HepG2 (cell line): ENCODE measurements around the gene STUM. TPM values are rescaled to one million over a fixed set of nuclear protein-coding genes. Genes with fewer than 3 reads are reported as not detected.

Source experiments
- ATAC-seq: fragments of 200-7000 bp; cut with Tn5 transposase; 3 replicates; pipeline ENCODE4 v1.9.1; 2020; ENCODE audit warnings: mild to moderate bottlenecking, moderate library complexity
- BruUV-seq: library from RNA; stranded (reverse); fragments of 400-500 nt; replicated peaks from 2 replicates; lab custom pipeline; 2021; lab: Mats Ljungman, UMichigan
- CTCF ChIA-PET: fragments of 300-600 bp; formaldehyde crosslinking; extraction: SDS; loops from one replicate; lab custom pipeline; 2021; ENCODE audit warnings: low total read pairs, inconsistent platforms, low intra/inter-chr PET ratio; lab: Yijun Ruan, JAX
- POLR2A ChIA-PET: fragments of 350-600 bp; sonication (Branson Sonifier 250); formaldehyde crosslinking; loops from one replicate; lab custom pipeline; 2020; ENCODE audit warnings: antibody characterized with exemption, inconsistent platforms; lab: Yijun Ruan, JAX
- DNase-seq: peaks from one replicate; pipeline ENCODE4 v3.0.0-alpha.2; 2015; ENCODE audit warnings: low spot score
- FAIRE-seq: peaks from 3 replicates; lab custom pipeline; 2011; peaks lifted over from hg19 to GRCh38; lab: Jason Lieb, UNC
- H2AFZ ChIP-seq: one replicate; pipeline ENCODE4 v1.6.1; 2011; ENCODE audit warnings: low read length, inconsistent platforms
- H3K27ac ChIP-seq: fragments of 300-600 bp; 3 replicates; pipeline ENCODE4 v1.8.0; 2011; ENCODE audit warnings: mixed run types, mild to moderate bottlenecking, mixed read lengths, low read length, inconsistent platforms; ENCODE audit not compliant: insufficient read depth; ENCODE audit errors: extremely low read length
- H3K27me3 ChIP-seq, 2 experiments: fragments of 200-600 bp in 1 of 2; 2 replicates in 1 of 2; 3 replicates in 1 of 2; pipeline versions ENCODE4 v1.6.0 to v1.8.0; 2011; ENCODE audit warnings: low read length in 2 of 2, mild to moderate bottlenecking in 2 of 2, moderate library complexity in 2 of 2, inconsistent platforms in 1 of 2; ENCODE audit not compliant: insufficient read depth in 2 of 2, control insufficient read depth in 1 of 2
- H3K36me3 ChIP-seq, 2 experiments: fragments of 200-600 bp in 1 of 2; replicated peaks in 1 of 2; 2 replicates in 1 of 2; 3 replicates in 1 of 2; pipeline versions ENCODE4 v1.5.1 to v1.8.0; 2011; ENCODE audit warnings: low read length in 2 of 2, inconsistent platforms in 1 of 2; ENCODE audit not compliant: insufficient read depth in 2 of 2, control insufficient read depth in 1 of 2
- H3K4me1 ChIP-seq: 2 replicates; pipeline ENCODE4 v1.5.1; 2012; ENCODE audit warnings: low read length, inconsistent platforms; ENCODE audit not compliant: insufficient read depth
- H3K4me2 ChIP-seq: 2 replicates; pipeline ENCODE4 v1.6.0; 2011; ENCODE audit warnings: low read depth, low read length, inconsistent platforms
- H3K4me3 ChIP-seq, 3 experiments: fragments of 200-600 bp in 1 of 3; sonication (generic), shearing (Covaris generic) in 1 of 3; replicated peaks in 1 of 3; 2 replicates each; pipeline ENCODE4 v1.5.1; 2011 to 2016; ENCODE audit warnings: low read length in 3 of 3, inconsistent platforms in 2 of 3, low read depth in 2 of 3, mild to moderate bottlenecking in 2 of 3, control low read depth in 1 of 3, mixed read lengths in 1 of 3; ENCODE audit not compliant: insufficient read depth in 1 of 3
- H3K79me2 ChIP-seq: one replicate; pipeline ENCODE4 v1.6.1; 2011; ENCODE audit warnings: low read length, inconsistent platforms; ENCODE audit not compliant: insufficient read depth
- H3K9ac ChIP-seq: 2 replicates; pipeline ENCODE4 v1.6.0; 2011; ENCODE audit warnings: mild to moderate bottlenecking, low read depth, low read length, inconsistent platforms; ENCODE audit not compliant: insufficient read depth
- H3K9me3 ChIP-seq: 2 replicates; pipeline ENCODE4 v1.5.1; 2012; ENCODE audit warnings: mild to moderate bottlenecking, low read length
- H4K20me1 ChIP-seq: 2 replicates; pipeline ENCODE4 v1.6.0; 2011; ENCODE audit warnings: inconsistent platforms, mild to moderate bottlenecking, low read length, moderate library complexity; ENCODE audit not compliant: insufficient read depth
- MEIS1 ChIP-seq: sonication (generic); formaldehyde crosslinking; IDR thresholded peaks from 2 replicates; pipeline ENCODE4 v1.9.0; 2021; ENCODE audit warnings: mild to moderate bottlenecking, missing genetic modification reagents, moderate library complexity, borderline replicate concordance
- MLLT10 ChIP-seq: sonication (generic); formaldehyde crosslinking; IDR thresholded peaks from 2 replicates; pipeline ENCODE4 v1.4.0; 2020; ENCODE audit warnings: missing genetic modification reagents
- POLR2AphosphoS2 ChIP-seq: IDR thresholded peaks from 2 replicates; pipeline ENCODE4 v1.6.1; 2011; ENCODE audit warnings: low read depth, low read length, improper control_type of control experiment
- SMAD9 ChIP-seq: sonication (generic); formaldehyde crosslinking; IDR thresholded peaks from 2 replicates; pipeline ENCODE4 v1.5.1; 2020; ENCODE audit warnings: mild to moderate bottlenecking, missing genetic modification reagents
- ZNF251 ChIP-seq: sonication (generic); formaldehyde crosslinking; IDR thresholded peaks from 2 replicates; pipeline ENCODE4 v1.9.0; 2021; ENCODE audit warnings: mild to moderate bottlenecking, missing genetic modification reagents
- ZNF343 ChIP-seq: sonication (generic); formaldehyde crosslinking; IDR thresholded peaks from 2 replicates; pipeline ENCODE4 v1.4.0; 2020; ENCODE audit warnings: mild to moderate bottlenecking, missing genetic modification reagents
- WGBS: methylation state at CpG from one replicate; pipeline ENCODE4 v1.1.6; 2017; ENCODE audit warnings: low lambda C conversion rate; 5-methylcytosine and 5-hydroxymethylcytosine counted together
- in situ Hi-C: cut with HindIII; loops from 2 replicates; pipeline ENCODE4 v1.10.0; 2017; ENCODE audit warnings: low pct_unique_long_range_greater_than_20kb; ENCODE audit not compliant: extremely low pct_ligation_motif_present
- intact Hi-C: fragments of 100-400 bp; cut with micrococcal nuclease; formaldehyde crosslinking; loops from one replicate; pipeline ENCODE4 v1.10.0; 2022; ENCODE audit not compliant: unreplicated experiment
- polyA plus RNA-seq, 8 experiments: library from polyadenylated mRNA; depleted of rRNA in 3 of 8; stranded (reverse) in 7 of 8; unstranded in 1 of 8; fragments of >200 nt; fragmentation: Illumina TruSeq in 4 of 8; extraction: Trizol in 4 of 8; gene quantifications; 2 replicates each; pipeline versions ENCODE4 v1.2.1 to v1.2.3, GENCODE V29; 2011 to 2016; ENCODE audit warnings: low read depth in 4 of 8, missing spikeins in 1 of 8, mixed read lengths in 1 of 8; ENCODE audit not compliant: insufficient read depth in 1 of 8
- total RNA-seq, 5 experiments: library from RNA; depleted of rRNA; stranded (reverse); fragments of >200 nt; fragmentation: Illumina TruSeq; extraction: Trizol; gene quantifications; 2 replicates each; pipeline ENCODE4 v1.2.3, GENCODE V29; 2016; ENCODE audit warnings: low read depth in 1 of 5
- TF ChIP-seq, protein P1 (sequence below): sonication (generic); formaldehyde crosslinking; IDR thresholded peaks from 2 replicates; pipeline ENCODE4 v1.4.0; 2020; ENCODE audit warnings: missing genetic modification reagents
- TF ChIP-seq, protein P2 (sequence below): sonication (generic); formaldehyde crosslinking; IDR thresholded peaks from 2 replicates; pipeline ENCODE4 v1.8.0; 2023; ENCODE audit warnings: mild to moderate bottlenecking, missing genetic modification reagents
- TF ChIP-seq, protein P3 (sequence below): sonication (generic); formaldehyde crosslinking; IDR thresholded peaks from 2 replicates; pipeline ENCODE4 v1.4.0; 2020; ENCODE audit warnings: missing genetic modification reagents

The STUM gene
- total and polyA plus RNA-seq, 2 of the 13 experiments (the other 11 are each of a cell fraction or from before 2014, with no cell fraction given) = not detected

DNA sequence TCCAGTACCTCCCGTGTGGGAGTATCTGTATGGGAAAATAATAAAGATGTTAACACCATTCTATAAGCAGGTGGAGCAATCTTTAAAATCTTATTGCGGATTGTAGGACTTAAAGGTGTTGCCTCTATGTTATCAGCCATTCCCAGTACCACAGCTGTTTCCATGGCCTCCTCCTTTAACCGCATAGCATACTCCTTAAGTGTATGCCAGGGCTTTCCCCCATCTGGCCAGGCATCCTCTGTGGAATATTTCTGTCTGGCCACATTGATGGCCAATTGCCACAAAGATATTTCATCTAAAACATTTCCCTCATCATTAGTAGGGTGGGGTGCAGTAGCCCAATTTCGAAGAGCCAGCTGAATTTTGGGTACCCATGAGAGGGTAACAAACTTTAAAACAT lies 7.3 kb upstream of the STUM start:
- in situ Hi-C loops = loop anchor here (10.0 kb wide), 2 partner anchors 56 to 116 kb away; no protein-coding TSS in a partner anchor
- Histone ChIP-seq H3K9ac (no peak overlapping the region), H2AFZ (no peak overlapping the region), H3K36me3 (no peaks in the 10 kb centered on the region), H3K79me2 (no peaks in the 10 kb centered on the region), H3K27me3 (peaks cover 0 to 7% of the 10 kb centered on the region in 2 experiments; a peak in 2 of 5 replicates), H3K4me1 (peaks cover 19% of the 10 kb centered on the region), H3K9me3 (no peaks in the 10 kb centered on the region), H4K20me1 (no peaks in the 10 kb centered on the region), H3K4me3 (no peak overlapping the region), H3K27ac (no peak overlapping the region), H3K4me2 (no peak overlapping the region)
- no TSS peak for BruUV-seq
- intact Hi-C loops = loop anchor here (10.0 kb wide), 1 partner anchor 116 kb away; no protein-coding TSS in a partner anchor
- DNase-seq = no peak
- ChIA-PET POLR2A (no interaction called here), CTCF (no interaction called here)
- no peak for ATAC-seq
- WGBS = 75% methylated on average over 4 of the region's 4 CpGs
- no peak for TF ChIP-seq ZNF343 (CRISPR knock-in tag)
- TF ChIP-seq, protein P1, sequence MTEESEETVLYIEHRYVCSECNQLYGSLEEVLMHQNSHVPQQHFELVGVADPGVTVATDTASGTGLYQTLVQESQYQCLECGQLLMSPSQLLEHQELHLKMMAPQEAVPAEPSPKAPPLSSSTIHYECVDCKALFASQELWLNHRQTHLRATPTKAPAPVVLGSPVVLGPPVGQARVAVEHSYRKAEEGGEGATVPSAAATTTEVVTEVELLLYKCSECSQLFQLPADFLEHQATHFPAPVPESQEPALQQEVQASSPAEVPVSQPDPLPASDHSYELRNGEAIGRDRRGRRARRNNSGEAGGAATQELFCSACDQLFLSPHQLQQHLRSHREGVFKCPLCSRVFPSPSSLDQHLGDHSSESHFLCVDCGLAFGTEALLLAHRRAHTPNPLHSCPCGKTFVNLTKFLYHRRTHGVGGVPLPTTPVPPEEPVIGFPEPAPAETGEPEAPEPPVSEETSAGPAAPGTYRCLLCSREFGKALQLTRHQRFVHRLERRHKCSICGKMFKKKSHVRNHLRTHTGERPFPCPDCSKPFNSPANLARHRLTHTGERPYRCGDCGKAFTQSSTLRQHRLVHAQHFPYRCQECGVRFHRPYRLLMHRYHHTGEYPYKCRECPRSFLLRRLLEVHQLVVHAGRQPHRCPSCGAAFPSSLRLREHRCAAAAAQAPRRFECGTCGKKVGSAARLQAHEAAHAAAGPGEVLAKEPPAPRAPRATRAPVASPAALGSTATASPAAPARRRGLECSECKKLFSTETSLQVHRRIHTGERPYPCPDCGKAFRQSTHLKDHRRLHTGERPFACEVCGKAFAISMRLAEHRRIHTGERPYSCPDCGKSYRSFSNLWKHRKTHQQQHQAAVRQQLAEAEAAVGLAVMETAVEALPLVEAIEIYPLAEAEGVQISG (CRISPR knock-in tag) = no peak
- no peak for TF ChIP-seq MEIS1 (CRISPR knock-in tag)
- TF ChIP-seq, protein P2, sequence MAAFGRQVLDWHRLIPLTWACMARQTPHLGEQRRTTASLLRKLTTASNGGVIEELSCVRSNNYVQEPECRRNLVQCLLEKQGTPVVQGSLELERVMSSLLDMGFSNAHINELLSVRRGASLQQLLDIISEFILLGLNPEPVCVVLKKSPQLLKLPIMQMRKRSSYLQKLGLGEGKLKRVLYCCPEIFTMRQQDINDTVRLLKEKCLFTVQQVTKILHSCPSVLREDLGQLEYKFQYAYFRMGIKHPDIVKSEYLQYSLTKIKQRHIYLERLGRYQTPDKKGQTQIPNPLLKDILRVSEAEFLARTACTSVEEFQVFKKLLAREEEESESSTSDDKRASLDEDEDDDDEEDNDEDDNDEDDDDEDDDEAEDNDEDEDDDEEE (CRISPR knock-in tag) = no peak
- no peak for TF ChIP-seq POLR2AphosphoS2
- TF ChIP-seq SMAD9 (CRISPR knock-in tag) = no peak
- TF ChIP-seq, protein P3, sequence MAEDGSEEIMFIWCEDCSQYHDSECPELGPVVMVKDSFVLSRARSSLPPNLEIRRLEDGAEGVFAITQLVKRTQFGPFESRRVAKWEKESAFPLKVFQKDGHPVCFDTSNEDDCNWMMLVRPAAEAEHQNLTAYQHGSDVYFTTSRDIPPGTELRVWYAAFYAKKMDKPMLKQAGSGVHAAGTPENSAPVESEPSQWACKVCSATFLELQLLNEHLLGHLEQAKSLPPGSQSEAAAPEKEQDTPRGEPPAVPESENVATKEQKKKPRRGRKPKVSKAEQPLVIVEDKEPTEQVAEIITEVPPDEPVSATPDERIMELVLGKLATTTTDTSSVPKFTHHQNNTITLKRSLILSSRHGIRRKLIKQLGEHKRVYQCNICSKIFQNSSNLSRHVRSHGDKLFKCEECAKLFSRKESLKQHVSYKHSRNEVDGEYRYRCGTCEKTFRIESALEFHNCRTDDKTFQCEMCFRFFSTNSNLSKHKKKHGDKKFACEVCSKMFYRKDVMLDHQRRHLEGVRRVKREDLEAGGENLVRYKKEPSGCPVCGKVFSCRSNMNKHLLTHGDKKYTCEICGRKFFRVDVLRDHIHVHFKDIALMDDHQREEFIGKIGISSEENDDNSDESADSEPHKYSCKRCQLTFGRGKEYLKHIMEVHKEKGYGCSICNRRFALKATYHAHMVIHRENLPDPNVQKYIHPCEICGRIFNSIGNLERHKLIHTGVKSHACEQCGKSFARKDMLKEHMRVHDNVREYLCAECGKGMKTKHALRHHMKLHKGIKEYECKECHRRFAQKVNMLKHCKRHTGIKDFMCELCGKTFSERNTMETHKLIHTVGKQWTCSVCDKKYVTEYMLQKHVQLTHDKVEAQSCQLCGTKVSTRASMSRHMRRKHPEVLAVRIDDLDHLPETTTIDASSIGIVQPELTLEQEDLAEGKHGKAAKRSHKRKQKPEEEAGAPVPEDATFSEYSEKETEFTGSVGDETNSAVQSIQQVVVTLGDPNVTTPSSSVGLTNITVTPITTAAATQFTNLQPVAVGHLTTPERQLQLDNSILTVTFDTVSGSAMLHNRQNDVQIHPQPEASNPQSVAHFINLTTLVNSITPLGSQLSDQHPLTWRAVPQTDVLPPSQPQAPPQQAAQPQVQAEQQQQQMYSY (CRISPR knock-in tag) = no peak
- TF ChIP-seq MLLT10 = no peak
- no peak for TF ChIP-seq ZNF251 (CRISPR knock-in tag)
- no peak for FAIRE-seq
